ENCODE measurements around the gene ACTN2.

Gene ACTN2

GRCh38 chr1:236677641-236678235 lies 8.6 kb upstream of the ACTN2 start:
- H3K9ac ChIP-seq (ENCODE audit: low read depth, low read length, poor library complexity, severe bottlenecking) = no peak overlapping the region
- H3K36me3 ChIP-seq (ENCODE audit: insufficient read depth, low read length) = no peaks in the 10 kb centered on the region
- no peaks in the 10 kb centered on the region for H3K9me3 ChIP-seq (ENCODE audit: insufficient read depth, low read depth, low read length)
- TF ChIP-seq EZH2phosphoT487 (IDR thresholded peaks at IDR 0.05; ENCODE audit: borderline replicate concordance) = no peak
- TF ChIP-seq, protein P1, sequence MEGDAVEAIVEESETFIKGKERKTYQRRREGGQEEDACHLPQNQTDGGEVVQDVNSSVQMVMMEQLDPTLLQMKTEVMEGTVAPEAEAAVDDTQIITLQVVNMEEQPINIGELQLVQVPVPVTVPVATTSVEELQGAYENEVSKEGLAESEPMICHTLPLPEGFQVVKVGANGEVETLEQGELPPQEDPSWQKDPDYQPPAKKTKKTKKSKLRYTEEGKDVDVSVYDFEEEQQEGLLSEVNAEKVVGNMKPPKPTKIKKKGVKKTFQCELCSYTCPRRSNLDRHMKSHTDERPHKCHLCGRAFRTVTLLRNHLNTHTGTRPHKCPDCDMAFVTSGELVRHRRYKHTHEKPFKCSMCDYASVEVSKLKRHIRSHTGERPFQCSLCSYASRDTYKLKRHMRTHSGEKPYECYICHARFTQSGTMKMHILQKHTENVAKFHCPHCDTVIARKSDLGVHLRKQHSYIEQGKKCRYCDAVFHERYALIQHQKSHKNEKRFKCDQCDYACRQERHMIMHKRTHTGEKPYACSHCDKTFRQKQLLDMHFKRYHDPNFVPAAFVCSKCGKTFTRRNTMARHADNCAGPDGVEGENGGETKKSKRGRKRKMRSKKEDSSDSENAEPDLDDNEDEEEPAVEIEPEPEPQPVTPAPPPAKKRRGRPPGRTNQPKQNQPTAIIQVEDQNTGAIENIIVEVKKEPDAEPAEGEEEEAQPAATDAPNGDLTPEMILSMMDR (conservative IDR thresholded peaks at IDR 0.05; ENCODE audit: low read length) = no peak
- H2AFZ ChIP-seq (ENCODE audit: low read length) = no peak overlapping the region
- H3K4me3 ChIP-seq (ENCODE audit: low read length, poor library complexity, severe bottlenecking) = no peak overlapping the region
- no peaks in the 10 kb centered on the region for H3K27me3 ChIP-seq (ENCODE audit: insufficient read depth, low read length, poor library complexity, severe bottlenecking)
- no peaks in the 10 kb centered on the region for H3K4me1 ChIP-seq (ENCODE audit: insufficient read depth, low read length, poor library complexity, severe bottlenecking)
- no peaks in the 10 kb centered on the region for H3K9me2 ChIP-seq (replicated peaks; ENCODE audit: low read depth, low read length)
- H3K79me2 ChIP-seq (ENCODE audit: insufficient read depth, low read length) = no peaks in the 10 kb centered on the region
- no peaks in the 10 kb centered on the region for H3F3A ChIP-seq (ENCODE audit: low read depth)
- no peak overlapping the region for H3K4me2 ChIP-seq (ENCODE audit: low read depth, low read length, poor library complexity, severe bottlenecking)
- no peaks in the 10 kb centered on the region for H4K20me1 ChIP-seq (ENCODE audit: insufficient read depth, low read length, poor library complexity, severe bottlenecking)

GRCh38 chr1:236681219-236681618 lies 5.1 kb upstream of the ACTN2 start:
- Histone ChIP-seq H3K79me2 (ENCODE audit: insufficient read depth, low read length) (no peaks in the 10 kb centered on the region), H3K4me1 (ENCODE audit: insufficient read depth, low read length, poor library complexity, severe bottlenecking) (no peaks in the 10 kb centered on the region), H3F3A (ENCODE audit: low read depth) (no peaks in the 10 kb centered on the region), H3K9me2 (replicated peaks; ENCODE audit: low read depth, low read length) (no peaks in the 10 kb centered on the region), H3K27me3 (ENCODE audit: insufficient read depth, low read length, poor library complexity, severe bottlenecking) (no peaks in the 10 kb centered on the region), H3K36me3 (ENCODE audit: insufficient read depth, low read length) (no peaks in the 10 kb centered on the region), H4K20me1 (ENCODE audit: insufficient read depth, low read length, poor library complexity, severe bottlenecking) (no peaks in the 10 kb centered on the region), H2AFZ (ENCODE audit: low read length) (no peak overlapping the region), H3K4me3 (ENCODE audit: low read length, poor library complexity, severe bottlenecking) (no peak overlapping the region), H3K9ac (ENCODE audit: low read depth, low read length, poor library complexity, severe bottlenecking) (no peak overlapping the region), H3K9me3 (ENCODE audit: insufficient read depth, low read depth, low read length) (no peaks in the 10 kb centered on the region), H3K4me2 (ENCODE audit: low read depth, low read length, poor library complexity, severe bottlenecking) (no peak overlapping the region)
- TF ChIP-seq EZH2phosphoT487 (IDR thresholded peaks at IDR 0.05; ENCODE audit: borderline replicate concordance) = no peak
- TF ChIP-seq, protein P1 (conservative IDR thresholded peaks at IDR 0.05; ENCODE audit: low read length) = no peak

DNA sequence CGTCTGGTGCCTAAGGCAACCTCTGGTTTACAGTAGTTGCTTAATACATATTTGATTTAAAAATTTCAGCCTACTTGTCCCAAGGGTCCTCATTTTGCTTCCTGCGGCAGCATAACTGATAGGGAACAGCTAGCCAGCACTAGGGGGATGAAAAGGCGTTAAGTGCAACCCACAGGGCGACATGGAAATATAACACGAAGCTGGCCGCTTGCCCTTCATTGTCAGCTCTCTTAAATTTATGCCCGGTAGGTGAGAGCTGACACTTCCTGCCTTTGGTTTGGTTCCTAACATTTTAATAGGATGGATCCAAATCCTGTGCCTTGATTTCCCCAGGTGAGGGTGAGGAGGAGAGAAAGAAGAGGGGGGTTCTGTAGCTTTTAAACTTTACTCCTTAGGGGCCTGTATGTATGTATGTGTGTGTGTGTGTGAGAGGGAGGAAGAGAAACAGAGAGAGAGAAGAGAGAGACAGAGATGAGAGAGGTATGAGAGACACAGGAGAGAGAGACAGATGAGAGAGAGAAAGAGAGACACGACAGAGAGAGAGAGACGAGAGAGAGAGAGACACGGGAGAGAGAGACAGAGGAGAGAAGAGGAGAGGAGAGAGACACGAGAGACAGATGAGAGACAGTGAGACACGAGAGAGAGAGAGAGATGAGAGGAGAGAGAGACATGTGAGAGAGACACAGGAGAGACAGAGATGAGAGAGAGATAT lies 938 bp upstream of the ACTN2 start:
- no peak overlapping the region for H2AFZ ChIP-seq (ENCODE audit: low read length)

More for the DNA sequence above, 938 bp upstream of the ACTN2 start:
- no peaks in the 10 kb centered on the region for H3K4me1 ChIP-seq (ENCODE audit: insufficient read depth, low read length, poor library complexity, severe bottlenecking)
- H3K9me2 ChIP-seq (replicated peaks; ENCODE audit: low read depth, low read length) = no peaks in the 10 kb centered on the region
- H3K4me3 ChIP-seq (ENCODE audit: low read length, poor library complexity, severe bottlenecking) = no peak overlapping the region
- H3F3A ChIP-seq (ENCODE audit: low read depth) = no peaks in the 10 kb centered on the region
- no peak overlapping the region for H3K9ac ChIP-seq (ENCODE audit: low read depth, low read length, poor library complexity, severe bottlenecking)
- H3K36me3 ChIP-seq (ENCODE audit: insufficient read depth, low read length) = no peaks in the 10 kb centered on the region
- H3K79me2 ChIP-seq (ENCODE audit: insufficient read depth, low read length) = no peaks in the 10 kb centered on the region
- no peaks in the 10 kb centered on the region for H3K9me3 ChIP-seq (ENCODE audit: insufficient read depth, low read depth, low read length)
- TF ChIP-seq, protein P1 (conservative IDR thresholded peaks at IDR 0.05; ENCODE audit: low read length) = no peak
- no peak for TF ChIP-seq EZH2phosphoT487 (IDR thresholded peaks at IDR 0.05; ENCODE audit: borderline replicate concordance)
- H4K20me1 ChIP-seq (ENCODE audit: insufficient read depth, low read length, poor library complexity, severe bottlenecking) = no peaks in the 10 kb centered on the region
- H3K4me2 ChIP-seq (ENCODE audit: low read depth, low read length, poor library complexity, severe bottlenecking) = no peak overlapping the region
- H3K27me3 ChIP-seq (ENCODE audit: insufficient read depth, low read length, poor library complexity, severe bottlenecking) = no peaks in the 10 kb centered on the region

Measured in Loucy (cell line).